Memory B cell (primary cell): ENCODE results near the gene SERTAD2.
A peak's percentile ranks its signal among the peaks of the same experiment; 100 is the strongest.

Source experiments
- ATAC-seq: fragments of 150-1000 bp; cut with Tn5 transposase; 2 replicates; pipeline ENCODE4 v1.10.0; 2021; ENCODE audit warnings: low read depth, mild to moderate bottlenecking, moderate library complexity
- DNase-seq, 2 donors: peaks; one replicate each; pipeline ENCODE4 v3.0.0; 2022; ENCODE audit warnings: low spot score in 2 of 2
- H3K27ac Mint-ChIP-seq: one replicate; pipeline ENCODE4 v1.8.0; 2022; ENCODE audit warnings: mild to moderate bottlenecking, moderate library complexity, mixed read lengths
- H3K27me3 Mint-ChIP-seq: one replicate; pipeline ENCODE4 v1.8.0; 2022; ENCODE audit warnings: mixed read lengths
- H3K36me3 Mint-ChIP-seq: one replicate; pipeline ENCODE4 v1.8.0; 2022; ENCODE audit warnings: mild to moderate bottlenecking, mixed read lengths
- H3K4me1 Mint-ChIP-seq: one replicate; pipeline ENCODE4 v1.8.0; 2022; ENCODE audit warnings: mixed read lengths
- H3K4me3 Mint-ChIP-seq: one replicate; pipeline ENCODE4 v1.8.0; 2022; ENCODE audit warnings: mild to moderate bottlenecking, moderate library complexity, mixed read lengths
- H3K9me3 Mint-ChIP-seq: one replicate; pipeline ENCODE4 v1.8.0; 2022; ENCODE audit warnings: mixed read lengths

The SERTAD2 gene

DNA sequence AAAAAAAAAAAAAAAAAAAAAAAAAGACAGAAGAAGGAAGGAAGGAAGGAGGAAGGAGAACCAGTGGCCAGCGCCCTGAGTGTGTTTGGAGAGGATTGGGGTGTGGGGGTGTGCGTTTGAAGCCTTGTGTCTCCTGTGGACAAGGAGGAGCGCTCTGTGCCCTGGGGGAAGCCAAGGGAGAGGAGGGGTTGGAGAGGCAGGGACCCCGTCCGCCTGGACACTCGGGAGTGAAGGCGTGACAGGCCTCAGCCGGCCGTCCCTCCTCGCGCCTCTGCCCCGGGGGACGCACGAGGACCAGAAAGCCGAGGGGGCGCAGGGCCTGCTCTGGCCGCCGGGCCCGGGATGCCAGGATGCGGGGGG lies 44.9 kb downstream of the SERTAD2 start:
- Mint-ChIP-seq H3K27ac (peak overlapping the region; percentile 63), H3K4me3 (peak overlapping the region; percentile 85), H3K9me3 (peaks cover 2% of the 10 kb centered on the region), H3K27me3 (no peaks in the 10 kb centered on the region), H3K36me3 (no peaks in the 10 kb centered on the region), H3K4me1 (peaks cover 18% of the 10 kb centered on the region)
- DNase-seq (no peak), ATAC-seq (peak; percentile 3)

DNA sequence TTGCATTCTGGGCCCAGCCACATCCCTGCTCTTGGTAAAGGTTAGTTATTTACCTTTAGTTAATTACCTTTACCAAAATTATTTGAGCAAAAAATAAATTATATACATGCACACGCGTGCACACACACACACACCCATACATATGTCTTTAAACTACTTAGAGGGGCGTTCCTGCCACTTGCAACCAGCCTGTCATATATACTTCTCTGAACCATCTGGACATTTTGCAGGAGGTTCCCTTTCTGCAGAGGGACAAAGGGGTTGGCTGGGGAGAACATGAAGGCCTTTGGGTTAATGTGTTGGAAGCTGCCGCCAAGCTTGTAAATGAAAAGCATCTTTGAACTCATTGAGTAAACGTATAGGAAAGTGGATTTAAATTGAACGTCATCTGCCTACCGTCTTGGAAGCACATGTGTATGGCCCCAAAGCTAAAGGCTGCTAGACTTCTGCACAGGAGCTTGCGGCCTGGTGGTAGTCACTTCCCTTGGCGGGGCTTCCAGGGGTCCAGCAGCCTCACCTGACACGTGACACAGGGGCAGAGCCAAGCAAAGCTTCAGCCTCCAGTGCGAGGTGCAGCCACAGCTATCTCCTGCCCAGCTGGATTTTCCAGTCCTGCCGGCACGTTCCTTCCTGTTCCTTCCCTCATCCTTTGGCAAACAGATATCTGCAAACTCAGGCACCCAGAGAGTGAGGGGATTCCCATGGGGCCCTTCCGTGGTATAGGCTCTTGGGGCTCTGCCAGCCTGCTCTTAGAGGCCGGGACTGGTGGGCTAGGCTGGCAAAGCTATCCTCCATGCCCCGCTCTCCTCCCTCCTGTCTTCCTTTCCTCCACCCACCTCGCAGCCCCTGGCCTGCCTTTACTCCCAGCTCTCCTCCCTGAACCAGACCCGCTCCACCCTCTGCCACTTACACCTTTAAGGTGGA lies 46.1 kb downstream of the SERTAD2 start:
- peak overlapping the region; percentile 85 for H3K4me3 Mint-ChIP-seq
- no peaks in the 10 kb centered on the region for H3K27me3 Mint-ChIP-seq
- H3K36me3 Mint-ChIP-seq = no peaks in the 10 kb centered on the region
- peaks cover 16% of the 10 kb centered on the region for H3K4me1 Mint-ChIP-seq
- DNase-seq (no peak), ATAC-seq (no peak)
- peak overlapping the region; percentile 67 for H3K27ac Mint-ChIP-seq
- H3K9me3 Mint-ChIP-seq = peaks cover 2% of the 10 kb centered on the region

DNA sequence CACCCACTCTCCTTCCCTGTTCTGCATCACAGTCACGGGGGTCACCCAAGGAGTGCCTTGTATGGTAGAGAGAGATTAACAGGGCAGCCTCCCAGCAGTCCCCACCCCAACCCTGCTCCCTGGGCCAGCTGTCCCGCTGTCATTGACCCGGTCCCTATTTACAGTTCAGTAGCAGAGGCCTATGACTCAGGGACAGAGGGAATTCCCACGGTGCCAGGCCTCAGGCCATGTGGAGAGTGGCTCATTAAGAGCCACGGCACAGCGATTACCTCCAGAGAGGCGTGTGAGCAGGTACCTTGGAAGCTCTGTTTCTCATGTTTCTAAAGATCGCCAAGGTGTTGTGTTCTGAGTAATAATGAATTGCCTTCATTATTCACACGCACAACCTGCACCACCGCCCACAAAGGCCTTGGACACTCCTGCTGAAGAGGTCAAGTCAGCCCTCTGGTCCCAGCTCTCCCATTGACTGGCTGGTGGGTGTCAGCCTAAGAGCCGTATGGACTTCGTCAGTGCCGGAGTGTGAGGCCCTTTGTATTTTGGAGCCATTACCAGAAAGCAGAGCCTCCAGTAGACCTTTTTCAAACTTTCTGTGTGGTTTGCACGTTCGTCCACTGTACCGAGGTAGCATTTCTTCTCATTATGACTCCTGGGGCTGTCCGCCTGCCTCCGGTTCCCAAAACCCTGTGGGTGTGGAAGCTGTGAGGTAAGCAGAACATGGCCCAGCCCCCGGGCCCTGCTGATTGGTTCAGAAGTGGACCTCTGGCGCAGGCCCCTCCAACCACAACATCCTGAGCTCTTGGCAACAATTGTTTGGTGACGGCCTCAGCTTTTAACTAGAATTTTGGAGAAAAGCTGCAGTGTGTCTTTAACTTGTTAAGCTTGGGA lies 47.0 kb downstream of the SERTAD2 start:
- H3K4me1 Mint-ChIP-seq = peaks cover 16% of the 10 kb centered on the region
- H3K27ac Mint-ChIP-seq = peak overlapping the region; percentile 78
- H3K9me3 Mint-ChIP-seq = peaks cover 2% of the 10 kb centered on the region
- ATAC-seq (peak; percentile 90), DNase-seq (peak; percentile 73 to 84)
- no peaks in the 10 kb centered on the region for H3K27me3 Mint-ChIP-seq
- H3K4me3 Mint-ChIP-seq = peak overlapping the region; percentile 77
- no peaks in the 10 kb centered on the region for H3K36me3 Mint-ChIP-seq

DNA sequence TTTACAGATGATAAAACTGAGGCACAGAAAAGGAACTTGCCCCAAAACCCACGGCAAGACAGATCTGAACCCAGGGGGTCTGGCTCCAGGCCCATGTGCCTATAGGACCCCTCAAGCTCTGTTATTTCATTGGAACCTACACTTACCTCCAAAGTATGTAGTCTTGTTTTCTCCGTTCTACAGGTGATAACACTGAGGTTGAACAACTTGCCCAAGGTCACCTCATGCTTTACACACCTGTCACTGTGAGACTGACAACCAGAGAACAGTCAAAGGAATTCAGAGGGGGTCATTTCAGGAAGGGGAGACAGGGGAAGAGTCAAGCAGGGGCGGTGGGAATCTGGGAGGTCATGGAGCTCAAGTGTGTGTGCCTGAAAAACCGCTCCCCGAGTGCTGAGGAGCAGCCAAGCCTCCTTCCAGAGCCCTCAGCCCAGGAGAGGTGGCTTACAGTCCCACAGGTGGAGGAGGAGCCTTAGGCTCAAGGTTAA lies 47.7 kb downstream of the SERTAD2 start:
- peak overlapping the region; percentile 78 for H3K27ac Mint-ChIP-seq

DNA sequence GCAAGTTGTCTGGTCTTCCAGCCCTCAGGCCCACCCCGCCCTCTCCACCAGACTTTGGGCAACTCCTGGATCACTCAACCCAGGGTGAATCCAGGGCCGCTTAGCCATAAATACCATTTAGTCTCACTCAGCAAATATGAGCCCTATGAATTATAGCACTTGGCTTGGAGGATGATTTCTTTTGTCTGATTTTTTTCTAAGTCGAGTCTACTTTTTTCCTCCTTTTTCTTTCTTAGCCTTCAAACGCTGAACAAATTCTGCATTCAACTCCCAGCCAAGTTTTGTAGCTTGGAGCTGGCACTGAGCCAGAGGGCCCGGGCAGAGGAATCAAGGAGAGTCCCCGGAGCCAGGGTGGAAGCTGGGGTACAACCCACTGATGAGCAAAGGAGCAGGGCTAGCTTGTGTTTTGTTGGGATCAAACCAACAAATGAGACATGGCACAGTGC lies 48.7 kb downstream of the SERTAD2 start:
- Mint-ChIP-seq H3K9me3 (peaks cover 2% of the 10 kb centered on the region), H3K27ac (no peak overlapping the region), H3K4me1 (peaks cover 16% of the 10 kb centered on the region), H3K4me3 (no peak overlapping the region), H3K36me3 (no peaks in the 10 kb centered on the region), H3K27me3 (no peaks in the 10 kb centered on the region)
- ATAC-seq (no peak), DNase-seq (no peak)

More for the DNA sequence above, 47.7 kb downstream of the SERTAD2 start:
- Mint-ChIP-seq H3K27me3 (no peaks in the 10 kb centered on the region), H3K9me3 (peaks cover 2% of the 10 kb centered on the region), H3K36me3 (no peaks in the 10 kb centered on the region), H3K4me3 (peak overlapping the region; percentile 77), H3K4me1 (peaks cover 16% of the 10 kb centered on the region)
- no peak for ATAC-seq
- DNase-seq = no peak

DNA sequence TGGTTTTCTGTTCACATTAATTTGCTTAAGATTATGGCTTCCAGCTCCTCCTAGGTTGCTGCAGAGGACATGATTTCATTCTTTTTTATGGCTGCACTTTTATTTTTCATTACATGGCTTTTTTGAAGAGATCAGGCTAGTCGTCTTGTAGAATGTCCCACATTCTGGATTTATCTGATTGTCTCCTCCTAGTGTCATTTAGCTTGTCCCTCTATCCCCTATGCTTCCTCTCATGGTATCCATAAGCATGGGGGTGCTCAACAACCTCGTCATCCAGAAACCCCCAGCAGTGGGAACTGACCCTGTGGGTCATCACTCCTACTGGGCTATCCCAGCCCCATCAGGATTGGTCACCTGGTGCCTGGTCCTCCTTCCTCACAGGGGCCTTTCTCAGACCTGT lies 49.6 kb downstream of the SERTAD2 start:
- Mint-ChIP-seq H3K4me1 (peaks cover 16% of the 10 kb centered on the region), H3K27ac (peak overlapping the region; percentile 10), H3K27me3 (no peaks in the 10 kb centered on the region), H3K9me3 (peaks cover 2% of the 10 kb centered on the region), H3K4me3 (no peak overlapping the region), H3K36me3 (no peaks in the 10 kb centered on the region)
- DNase-seq (no peak), ATAC-seq (no peak)

DNA sequence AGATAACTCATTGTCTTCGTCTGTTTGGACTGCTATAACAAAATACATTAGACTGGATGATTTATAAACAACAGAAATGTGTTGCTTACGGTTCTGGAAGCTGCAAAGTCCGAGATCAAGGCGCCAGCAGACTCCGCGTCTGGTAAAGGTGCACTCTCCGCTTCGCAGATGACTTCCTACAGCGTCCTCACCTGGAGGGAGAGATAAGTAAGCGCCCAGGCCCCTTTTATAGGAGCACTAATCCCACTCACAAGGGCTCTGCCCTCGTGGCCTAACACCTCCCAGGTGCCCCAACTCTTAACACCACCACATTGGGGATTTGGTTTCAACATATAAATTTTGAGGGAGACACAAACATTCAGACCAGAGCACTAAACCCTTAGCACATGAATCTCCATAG lies 51.3 kb downstream of the SERTAD2 start:
- Mint-ChIP-seq H3K36me3 (no peaks in the 10 kb centered on the region), H3K9me3 (peaks cover 2% of the 10 kb centered on the region), H3K4me3 (no peak overlapping the region), H3K27ac (no peak overlapping the region), H3K4me1 (peaks cover 7% of the 10 kb centered on the region), H3K27me3 (no peaks in the 10 kb centered on the region)
- ATAC-seq (no peak), DNase-seq (no peak)

DNA sequence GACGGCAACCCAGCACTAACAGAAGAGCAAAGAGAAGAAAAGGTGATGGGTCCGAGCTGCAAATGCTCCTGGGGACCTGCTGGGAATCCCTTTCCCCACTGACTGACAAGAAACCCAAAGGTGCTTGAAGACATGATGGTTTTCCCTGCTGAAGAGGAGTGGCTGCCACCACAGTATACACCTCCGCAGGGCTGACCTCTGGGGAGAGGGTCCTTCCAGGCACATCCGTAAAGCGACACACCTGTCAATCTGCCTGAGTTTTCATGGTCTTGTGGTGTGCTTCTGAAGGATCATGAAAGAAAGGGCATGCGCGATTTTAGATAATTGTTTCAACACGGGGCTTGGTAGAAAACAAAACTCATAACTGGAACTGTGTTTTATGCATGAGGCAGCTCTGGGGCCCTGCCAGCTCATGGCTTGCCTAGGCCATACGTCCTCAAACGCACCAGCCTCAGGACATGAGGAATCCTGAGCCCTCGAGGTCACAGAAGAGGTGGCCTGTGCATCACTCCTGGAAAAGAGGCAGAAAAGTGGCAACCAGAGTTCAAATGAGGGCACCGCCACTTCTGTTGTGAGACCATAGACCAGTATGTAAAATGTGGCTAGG lies 51.8 kb downstream of the SERTAD2 start:
- Mint-ChIP-seq H3K4me1 (peaks cover 7% of the 10 kb centered on the region), H3K36me3 (no peaks in the 10 kb centered on the region), H3K9me3 (peaks cover 2% of the 10 kb centered on the region), H3K27me3 (no peaks in the 10 kb centered on the region), H3K4me3 (no peak overlapping the region), H3K27ac (no peak overlapping the region)
- ATAC-seq (no peak), DNase-seq (no peak)

DNA sequence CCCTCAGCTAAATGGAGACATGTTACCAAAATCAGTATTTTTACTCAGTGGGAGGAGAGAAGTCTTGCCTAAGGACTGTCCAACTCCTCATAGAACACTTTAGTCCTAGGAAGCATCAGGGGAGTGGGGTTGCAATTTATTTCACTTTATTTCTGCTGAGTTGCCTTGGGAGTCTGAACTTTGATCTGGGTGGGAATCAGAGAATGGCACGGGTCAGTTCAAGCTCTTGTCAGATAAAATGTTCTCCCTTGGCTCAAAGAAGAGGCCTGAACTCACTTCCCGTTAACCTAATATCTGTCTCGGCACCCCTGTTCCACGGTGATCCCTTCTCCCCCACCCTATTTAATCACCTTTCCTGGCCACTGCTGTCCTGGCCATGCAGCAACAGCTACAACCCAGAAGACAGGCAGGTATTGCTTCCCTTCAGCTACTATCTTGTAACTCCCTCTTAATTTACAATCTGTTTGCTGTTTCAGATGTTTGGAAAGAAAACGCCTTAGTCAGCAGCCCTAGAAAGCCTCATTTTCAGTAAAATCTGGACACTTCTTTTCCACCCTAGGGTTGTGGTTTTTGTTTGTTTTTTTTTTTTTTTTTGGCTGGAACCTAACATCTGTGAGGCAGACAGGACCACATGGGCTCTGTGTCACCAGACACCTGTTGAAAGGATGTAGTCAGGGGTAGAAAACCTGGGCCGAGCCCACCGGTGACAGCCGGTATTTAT lies 52.5 kb downstream of the SERTAD2 start:
- Mint-ChIP-seq H3K4me3 (no peak overlapping the region), H3K36me3 (no peaks in the 10 kb centered on the region), H3K27ac (no peak overlapping the region), H3K9me3 (peaks cover 2% of the 10 kb centered on the region), H3K4me1 (peaks cover 5% of the 10 kb centered on the region), H3K27me3 (no peaks in the 10 kb centered on the region)
- ATAC-seq (no peak), DNase-seq (no peak)

DNA sequence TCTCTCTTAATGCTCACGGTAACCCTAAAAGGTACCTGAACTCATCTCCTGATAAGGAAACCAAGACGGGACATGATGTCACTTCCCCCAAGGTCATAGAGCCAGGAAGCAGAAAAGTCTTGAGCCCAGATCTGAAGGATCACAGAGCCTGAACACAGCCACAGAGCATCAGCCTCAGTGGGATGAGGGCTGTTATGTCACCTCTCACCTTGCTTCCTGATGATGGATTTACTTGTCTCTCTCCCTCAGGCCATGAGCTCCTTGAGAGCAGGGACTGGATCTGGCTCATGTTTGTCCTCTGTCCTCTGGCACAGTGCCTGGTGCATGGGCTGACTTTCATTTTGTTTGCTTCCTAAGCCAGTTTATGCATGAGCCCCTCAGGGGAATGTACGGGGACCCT lies 54.2 kb downstream of the SERTAD2 start:
- peaks cover under 1% of the 10 kb centered on the region for H3K9me3 Mint-ChIP-seq
- H3K27ac Mint-ChIP-seq = no peak overlapping the region
- H3K27me3 Mint-ChIP-seq = no peaks in the 10 kb centered on the region
- DNase-seq (no peak), ATAC-seq (no peak)
- no peaks in the 10 kb centered on the region for H3K36me3 Mint-ChIP-seq
- no peak overlapping the region for H3K4me3 Mint-ChIP-seq
- peaks cover 2% of the 10 kb centered on the region for H3K4me1 Mint-ChIP-seq

DNA sequence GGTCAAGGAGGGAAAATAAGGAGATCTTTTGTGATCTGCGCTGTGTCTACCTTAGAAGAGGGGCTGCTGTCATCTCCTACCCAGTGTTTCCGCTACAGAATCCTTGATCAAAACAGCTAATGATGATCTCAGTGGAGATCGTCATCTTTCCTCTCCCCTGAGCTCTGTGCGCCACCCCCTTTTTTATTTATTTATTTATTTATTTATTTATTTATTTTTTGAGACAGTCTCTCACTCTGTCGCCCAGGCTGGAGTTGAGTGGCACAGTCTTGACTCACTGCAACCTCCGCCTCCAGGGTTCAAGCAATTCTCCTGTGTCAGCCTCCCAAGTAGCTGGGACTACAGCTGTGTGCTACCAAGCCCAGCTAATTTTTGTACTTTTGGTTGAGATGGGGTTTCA lies 55.5 kb downstream of the SERTAD2 start:
- Mint-ChIP-seq H3K4me1 (peaks cover 2% of the 10 kb centered on the region), H3K36me3 (no peaks in the 10 kb centered on the region), H3K27ac (no peak overlapping the region), H3K4me3 (no peak overlapping the region), H3K27me3 (no peaks in the 10 kb centered on the region), H3K9me3 (no peaks in the 10 kb centered on the region)
- DNase-seq = no peak
- ATAC-seq = no peak

DNA sequence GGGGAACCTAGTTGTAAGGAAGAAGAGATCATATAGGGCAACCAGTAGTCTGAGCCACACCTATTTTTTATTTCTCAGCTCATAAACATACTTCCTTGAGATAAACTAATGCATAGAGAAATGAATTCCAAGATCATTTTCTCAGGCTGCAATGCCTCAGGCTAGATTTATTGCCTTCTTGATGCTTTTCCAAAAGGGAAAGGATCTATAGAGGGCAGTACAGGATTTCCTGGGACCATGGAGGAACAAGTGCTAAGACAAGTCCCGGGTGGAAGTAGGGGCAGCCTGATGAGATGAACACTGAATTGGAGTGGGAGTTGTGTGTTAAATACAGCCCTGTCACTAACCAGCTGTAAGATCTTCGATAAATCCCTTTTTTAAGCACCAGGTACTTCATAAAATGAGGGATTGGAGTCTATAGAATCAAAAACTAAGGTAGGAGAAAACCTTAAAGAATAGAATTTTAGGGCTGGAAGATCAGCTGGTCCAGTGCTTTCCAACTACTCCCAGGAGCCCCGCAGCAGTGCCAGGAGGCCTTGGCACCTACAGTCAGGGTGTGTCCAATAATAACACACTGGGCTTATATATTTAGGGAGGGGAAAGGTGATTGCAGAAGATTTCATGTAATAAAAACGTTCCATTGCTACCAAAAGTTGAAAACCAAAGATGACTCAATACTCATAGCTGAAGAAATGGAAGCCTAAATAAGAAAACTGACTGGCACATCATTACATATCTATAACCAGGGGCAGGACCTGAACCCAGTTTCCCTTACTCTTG lies 58.1 kb downstream of the SERTAD2 start:
- ATAC-seq = no peak
- no peak overlapping the region for H3K4me3 Mint-ChIP-seq
- peaks cover 2% of the 10 kb centered on the region for H3K4me1 Mint-ChIP-seq
- no peak overlapping the region for H3K27ac Mint-ChIP-seq
- no peaks in the 10 kb centered on the region for H3K9me3 Mint-ChIP-seq
- no peaks in the 10 kb centered on the region for H3K27me3 Mint-ChIP-seq
- no peak for DNase-seq
- H3K36me3 Mint-ChIP-seq = peaks cover 11% of the 10 kb centered on the region
